Stimulated activated CD8-positive, alpha-beta memory T cell treated with anti-CD3 and anti-CD28 coated beads, Interleukin-4, amount 100 ng/mL, for 1 hour (primary cell): ENCODE data around the gene AGPAT2.
A peak's percentile ranks its signal among the peaks of the same experiment; 100 is the strongest.

Experiments
- DNase-seq, 2 donors: peaks; one replicate each; pipeline ENCODE4 v3.0.0-alpha.2; 2020; ENCODE audit warnings: low read depth in 2 of 2, low spot score in 1 of 2

AGPAT2 gene

GRCh38 chr9:136686794-136687711, at the start of gene AGPAT2:
Gene AGPAT2, minus strand, starts transcription at chr9:136687457. Its CDS starts 100 bp downstream, at chr9:136687357.
- peak; percentile 20 to 31 for DNase-seq

- no peak for DNase-seq
Measured at GRCh38 chr9:136735812-136736480, 48.7 kb upstream of the AGPAT2 start.

- DNase-seq, result no peak
Measured at GRCh38 chr9:136734837-136735496, 47.7 kb upstream of the AGPAT2 start.

- DNase-seq, result no peak
Measured at GRCh38 chr9:136733611-136734010, 46.4 kb upstream of the AGPAT2 start.

GRCh38 chr9:136732444-136733178, 45.4 kb upstream of the AGPAT2 start:
- no peak for DNase-seq

- DNase-seq, result no peak
Measured at GRCh38 chr9:136729926-136730325, 42.7 kb upstream of the AGPAT2 start.

- no peak for DNase-seq
Measured at GRCh38 chr9:136729144-136729543, 41.9 kb upstream of the AGPAT2 start.

GRCh38 chr9:136728548-136729123, 41.4 kb upstream of the AGPAT2 start:
- DNase-seq, result no peak

GRCh38 chr9:136728080-136728547, 40.9 kb upstream of the AGPAT2 start:
- DNase-seq, result peak; percentile 88

GRCh38 chr9:136726631-136727191, 39.5 kb upstream of the AGPAT2 start:
- peak in 1 of 2 donors; percentile 14 for DNase-seq

- no peak for DNase-seq
Measured at GRCh38 chr9:136726118-136726517, 38.9 kb upstream of the AGPAT2 start.

GRCh38 chr9:136725612-136726011, 38.4 kb upstream of the AGPAT2 start:
- DNase-seq, result no peak

GRCh38 chr9:136724772-136725171, 37.5 kb upstream of the AGPAT2 start:
- no peak for DNase-seq

- DNase-seq, result no peak
Measured at GRCh38 chr9:136723989-136724388, 36.7 kb upstream of the AGPAT2 start.

- no peak for DNase-seq
Measured at GRCh38 chr9:136723362-136723976, 36.2 kb upstream of the AGPAT2 start.

- no peak for DNase-seq
Measured at GRCh38 chr9:136722969-136723356, 35.7 kb upstream of the AGPAT2 start.

GRCh38 chr9:136722093-136722968, 35.1 kb upstream of the AGPAT2 start:
- DNase-seq, result no peak

GRCh38 chr9:136721339-136722092, 34.3 kb upstream of the AGPAT2 start:
- no peak for DNase-seq
